Nephron (organoid): Measurements from ENCODE around the gene CCR9.

Source experiments
- H3K27ac Mint-ChIP-seq, 3 experiments: 2 replicates each; pipeline ENCODE4 v1.8.0; 2020; ENCODE audit warnings: mixed read lengths in 3 of 3, mild to moderate bottlenecking in 2 of 3, moderate library complexity in 1 of 3
- H3K27me3 Mint-ChIP-seq: 2 replicates; pipeline ENCODE4 v1.8.0; 2021; ENCODE audit warnings: low read depth, mild to moderate bottlenecking, moderate library complexity, mixed read lengths
- H3K36me3 Mint-ChIP-seq: 2 replicates; pipeline ENCODE4 v1.8.0; 2020; ENCODE audit warnings: low read depth, mixed read lengths
- H3K4me1 Mint-ChIP-seq: 2 replicates; pipeline ENCODE4 v1.8.0; 2020; ENCODE audit warnings: mixed read lengths
- H3K4me3 Mint-ChIP-seq, 3 experiments: 2 replicates each; pipeline ENCODE4 v1.8.0; 2020; ENCODE audit warnings: mild to moderate bottlenecking in 3 of 3, mixed read lengths in 3 of 3, moderate library complexity in 2 of 3
- H3K9me3 Mint-ChIP-seq: 2 replicates; pipeline ENCODE4 v1.8.0; 2020; ENCODE audit warnings: mixed read lengths
- TF ChIP-seq, protein P1 (sequence below), 3 experiments: fragments of 200-600 bp; sonication (generic); IDR thresholded peaks; one replicate each; pipeline ENCODE4 v1.5.0; 2021; ENCODE audit warnings: antibody characterized with exemption in 3 of 3; ENCODE audit not compliant: unreplicated experiment in 3 of 3

Gene CCR9

DNA sequence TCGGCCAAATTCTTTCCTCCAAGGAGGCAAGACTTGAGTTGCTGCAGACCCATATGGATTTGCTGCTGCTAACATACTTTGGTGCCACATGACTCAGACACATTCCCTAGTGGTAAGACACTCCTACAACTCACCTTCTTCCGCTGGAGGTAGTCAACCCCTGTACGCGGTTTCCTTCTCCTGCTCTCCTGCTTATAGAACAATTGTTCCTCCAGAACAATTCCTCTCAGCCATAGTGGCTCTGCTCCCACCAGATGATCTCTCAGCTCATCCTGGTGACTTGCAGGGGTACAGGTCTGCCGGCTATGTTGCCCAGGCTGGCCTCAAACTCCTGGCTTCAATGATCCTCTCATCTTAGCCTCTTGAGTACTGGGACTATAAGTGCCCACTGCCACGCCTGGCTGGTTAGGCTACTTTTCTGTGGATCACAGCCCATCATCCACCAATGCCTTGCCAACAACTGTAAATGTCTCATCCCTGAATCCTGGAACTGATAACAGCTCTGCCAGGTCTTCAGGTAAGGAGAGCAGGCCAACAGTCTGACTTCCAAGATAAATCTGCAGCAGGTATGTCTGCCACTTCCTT is 54.5 kb downstream of the CCR9 start:
- peaks cover 5% of the 10 kb centered on the region for H3K4me1 Mint-ChIP-seq
- peaks cover 21% of the 10 kb centered on the region for H3K36me3 Mint-ChIP-seq
- H3K4me3 Mint-ChIP-seq = no peak overlapping the region
- no peak overlapping the region for H3K27ac Mint-ChIP-seq
- H3K9me3 Mint-ChIP-seq = no peaks in the 10 kb centered on the region
- TF ChIP-seq, protein P1, sequence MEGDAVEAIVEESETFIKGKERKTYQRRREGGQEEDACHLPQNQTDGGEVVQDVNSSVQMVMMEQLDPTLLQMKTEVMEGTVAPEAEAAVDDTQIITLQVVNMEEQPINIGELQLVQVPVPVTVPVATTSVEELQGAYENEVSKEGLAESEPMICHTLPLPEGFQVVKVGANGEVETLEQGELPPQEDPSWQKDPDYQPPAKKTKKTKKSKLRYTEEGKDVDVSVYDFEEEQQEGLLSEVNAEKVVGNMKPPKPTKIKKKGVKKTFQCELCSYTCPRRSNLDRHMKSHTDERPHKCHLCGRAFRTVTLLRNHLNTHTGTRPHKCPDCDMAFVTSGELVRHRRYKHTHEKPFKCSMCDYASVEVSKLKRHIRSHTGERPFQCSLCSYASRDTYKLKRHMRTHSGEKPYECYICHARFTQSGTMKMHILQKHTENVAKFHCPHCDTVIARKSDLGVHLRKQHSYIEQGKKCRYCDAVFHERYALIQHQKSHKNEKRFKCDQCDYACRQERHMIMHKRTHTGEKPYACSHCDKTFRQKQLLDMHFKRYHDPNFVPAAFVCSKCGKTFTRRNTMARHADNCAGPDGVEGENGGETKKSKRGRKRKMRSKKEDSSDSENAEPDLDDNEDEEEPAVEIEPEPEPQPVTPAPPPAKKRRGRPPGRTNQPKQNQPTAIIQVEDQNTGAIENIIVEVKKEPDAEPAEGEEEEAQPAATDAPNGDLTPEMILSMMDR (IDR thresholded peaks at IDR 0.05; ENCODE audit: unreplicated experiment in 3 of 3) = no peak
- no peaks in the 10 kb centered on the region for H3K27me3 Mint-ChIP-seq

DNA sequence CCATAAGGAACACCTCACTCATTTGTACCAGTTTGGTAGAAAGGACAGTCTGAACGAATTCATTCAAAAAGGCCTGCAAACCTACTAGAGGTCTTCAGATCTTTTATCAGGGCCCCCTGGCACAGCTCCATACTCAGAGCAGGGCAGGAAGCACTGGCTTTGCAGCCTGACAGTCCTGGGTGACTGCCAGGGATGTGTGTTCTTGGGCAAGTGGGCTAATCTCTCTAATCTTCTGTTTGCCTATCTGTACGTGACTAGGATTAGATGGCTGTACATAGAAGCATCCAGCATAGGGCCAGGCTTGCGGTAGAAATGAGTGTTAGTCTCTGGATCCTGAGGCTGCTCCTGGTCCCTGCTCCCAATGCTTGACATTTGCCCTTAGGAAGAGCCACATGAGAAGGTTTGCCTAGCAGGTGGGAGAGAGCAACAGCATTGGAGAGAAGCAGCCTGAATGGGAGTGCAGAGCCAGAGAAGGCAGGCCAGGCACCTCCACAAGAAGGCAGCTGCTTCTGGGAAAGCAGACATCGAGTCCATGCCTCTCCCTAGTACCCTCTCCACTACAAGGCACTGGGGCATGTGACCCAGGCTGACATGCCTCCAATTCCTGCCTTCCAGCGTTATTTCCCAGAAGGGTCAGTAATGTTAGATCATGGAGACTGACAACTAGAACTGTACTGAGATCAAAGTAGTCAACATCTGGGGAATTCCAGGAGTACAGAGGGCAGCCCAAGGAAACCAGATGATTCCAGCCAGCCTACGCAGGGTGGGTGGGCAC is 55.9 kb downstream of the CCR9 start:
- Mint-ChIP-seq H3K4me3 (no peak overlapping the region), H3K4me1 (peaks cover 5% of the 10 kb centered on the region), H3K27ac (no peak overlapping the region), H3K27me3 (no peaks in the 10 kb centered on the region), H3K9me3 (no peaks in the 10 kb centered on the region), H3K36me3 (peaks cover 28% of the 10 kb centered on the region)
- TF ChIP-seq, protein P1 (IDR thresholded peaks at IDR 0.05; ENCODE audit: unreplicated experiment in 3 of 3) = no peak

DNA sequence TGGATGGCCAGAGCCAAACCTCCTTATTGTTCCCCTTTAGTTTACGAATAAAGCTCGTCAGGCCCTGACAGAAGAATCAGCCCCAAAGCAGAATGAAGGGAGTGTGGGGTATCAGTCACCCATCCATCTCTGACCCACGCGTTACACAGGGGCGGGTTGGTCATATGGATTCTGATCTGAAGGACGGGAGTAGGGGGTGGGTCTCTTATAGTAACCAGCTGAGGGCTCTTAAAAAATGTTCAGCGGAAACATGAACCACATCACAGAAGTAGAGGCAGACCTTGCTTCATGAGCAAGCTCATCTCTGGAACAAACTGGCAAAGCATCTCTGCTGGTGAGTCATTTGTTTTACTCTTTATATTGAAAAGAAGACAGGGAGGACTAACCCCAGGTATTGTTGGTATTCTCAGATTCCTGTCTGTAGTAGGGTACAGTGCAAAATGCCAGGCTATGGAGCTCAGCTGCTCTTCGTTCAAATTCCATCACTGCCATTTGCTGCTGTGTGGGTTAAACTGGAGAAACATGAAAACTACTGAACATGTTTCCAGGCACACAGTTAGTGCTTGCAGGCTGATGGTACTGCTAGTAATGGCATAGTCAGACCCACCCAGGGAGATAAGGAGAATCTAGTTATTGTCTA is 57.0 kb downstream of the CCR9 start, which contains the start of gene CXCR6:
Gene CXCR6 (plus strand): TSS at position 258 of the 640 bp plus-strand sequence. CDS start 3,018 bp downstream, outside the sequence.
- Mint-ChIP-seq H3K27me3 (no peaks in the 10 kb centered on the region), H3K4me3 (no peak within 1 kb of the TSS)

DNA sequence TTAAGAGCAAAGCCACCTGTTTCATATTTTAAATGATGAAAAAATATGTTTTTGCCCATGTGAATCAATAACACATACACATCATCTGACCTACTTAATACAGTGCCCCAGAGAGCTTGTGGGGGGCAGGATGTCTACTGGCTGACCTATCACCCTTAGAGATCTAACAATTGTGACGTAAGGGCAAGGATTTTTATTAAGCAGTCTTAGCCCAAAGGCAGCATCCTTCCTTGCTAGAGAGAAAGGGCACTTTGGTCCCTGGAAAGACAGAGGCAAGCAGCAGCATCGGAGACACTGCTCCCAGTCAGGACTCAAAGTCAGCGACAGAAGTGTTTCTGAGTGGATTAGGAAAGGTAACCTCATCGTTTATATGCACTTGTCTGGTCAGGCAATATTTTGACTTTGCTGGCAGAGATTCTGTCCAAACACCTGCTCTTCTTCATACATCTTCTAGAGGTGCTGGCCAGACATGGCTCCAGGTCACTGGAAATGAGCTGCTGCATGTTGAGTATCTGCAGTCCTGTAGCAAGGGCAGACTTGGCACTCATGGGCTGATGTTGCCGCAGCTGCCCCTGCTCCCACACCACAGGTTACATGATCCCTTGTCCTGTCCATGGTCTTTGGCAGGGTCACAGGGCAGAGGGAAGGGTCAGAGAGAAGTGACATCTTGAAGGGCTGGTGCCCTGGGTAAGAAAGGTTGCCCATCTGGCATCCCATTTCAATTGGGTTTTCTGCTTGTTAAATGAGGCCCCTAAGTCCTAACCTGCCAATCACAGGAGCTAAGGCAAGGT is 58.7 kb downstream of the CCR9 start:
- H3K36me3 Mint-ChIP-seq = peaks cover 39% of the 10 kb centered on the region
- TF ChIP-seq, protein P1 (IDR thresholded peaks at IDR 0.05; ENCODE audit: unreplicated experiment in 3 of 3) = no peak
- no peaks in the 10 kb centered on the region for H3K9me3 Mint-ChIP-seq
- no peak overlapping the region for H3K4me3 Mint-ChIP-seq
- H3K27ac Mint-ChIP-seq = no peak overlapping the region
- no peaks in the 10 kb centered on the region for H3K27me3 Mint-ChIP-seq
- H3K4me1 Mint-ChIP-seq = peaks cover 5% of the 10 kb centered on the region

More for the DNA sequence above, 57.0 kb downstream of the CCR9 start, which contains the start of gene CXCR6:
- Mint-ChIP-seq H3K4me1 (peaks cover 5% of the 10 kb centered on the region), H3K9me3 (no peaks in the 10 kb centered on the region), H3K27ac (no peak within 1 kb of the TSS), H3K36me3 (peaks cover 34% of the 10 kb centered on the region)
- TF ChIP-seq, protein P1 (IDR thresholded peaks at IDR 0.05; ENCODE audit: unreplicated experiment in 3 of 3) = no peak

DNA sequence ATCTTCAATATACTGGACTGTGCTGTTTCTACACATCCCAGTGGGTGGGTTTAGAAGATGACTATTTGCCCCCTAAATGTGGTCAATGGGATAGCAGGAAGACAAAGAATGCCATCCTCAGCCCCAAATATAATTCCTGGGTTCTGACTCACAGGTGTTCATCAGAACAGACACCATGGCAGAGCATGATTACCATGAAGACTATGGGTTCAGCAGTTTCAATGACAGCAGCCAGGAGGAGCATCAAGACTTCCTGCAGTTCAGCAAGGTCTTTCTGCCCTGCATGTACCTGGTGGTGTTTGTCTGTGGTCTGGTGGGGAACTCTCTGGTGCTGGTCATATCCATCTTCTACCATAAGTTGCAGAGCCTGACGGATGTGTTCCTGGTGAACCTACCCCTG is 60.0 kb downstream of the CCR9 start:
- Mint-ChIP-seq H3K4me3 (no peak overlapping the region), H3K36me3 (peaks cover 30% of the 10 kb centered on the region), H3K9me3 (no peaks in the 10 kb centered on the region), H3K27me3 (no peaks in the 10 kb centered on the region), H3K4me1 (no peaks in the 10 kb centered on the region), H3K27ac (no peak overlapping the region)
- TF ChIP-seq, protein P1 (IDR thresholded peaks at IDR 0.05; ENCODE audit: unreplicated experiment in 3 of 3) = no peak
